RPMI8226 (cell line): ENCODE data around the gene SLC48A1.
"Not testable (repeated sequence)": the region's sequence is repeated elsewhere in the genome, so short reads cannot be mapped to it uniquely, and the experiment has no call there.

Source experiments
- DNase-seq: peaks from one replicate; pipeline ENCODE4 v3.0.0-alpha.2; 2015

The SLC48A1 gene

GRCh38 chr12:47794679-47795078 is 21.6 kb downstream of the SLC48A1 start:
- no peak for DNase-seq

- DNase-seq = no peak
These were observed 22.2 kb downstream of the SLC48A1 start for GRCh38 chr12:47795121-47795813.

GRCh38 chr12:47795814-47796411 is 22.9 kb downstream of the SLC48A1 start:
- DNase-seq = no peak

GRCh38 chr12:47797441-47797840 is 24.4 kb downstream of the SLC48A1 start:
- DNase-seq = peak; percentile 69

GRCh38 chr12:47798382-47798948 is 25.4 kb downstream of the SLC48A1 start:
- no peak for DNase-seq

- no peak for DNase-seq
These were observed 26.4 kb downstream of the SLC48A1 start for GRCh38 chr12:47799357-47799955.

- no peak for DNase-seq
These were observed 27.5 kb downstream of the SLC48A1 start for GRCh38 chr12:47800582-47800981.

- DNase-seq = no peak
These were observed 28.3 kb downstream of the SLC48A1 start for GRCh38 chr12:47801170-47801903.

GRCh38 chr12:47801904-47802246 is 28.8 kb downstream of the SLC48A1 start:
- DNase-seq = no peak

GRCh38 chr12:47802312-47802711 is 29.3 kb downstream of the SLC48A1 start:
- no peak for DNase-seq

- DNase-seq = no peak
These were observed 30.3 kb downstream of the SLC48A1 start for GRCh38 chr12:47803191-47803875.

GRCh38 chr12:47804171-47804570 is 31.1 kb downstream of the SLC48A1 start:
- DNase-seq = no peak

GRCh38 chr12:47805417-47805816 is 32.4 kb downstream of the SLC48A1 start:
- DNase-seq = no peak

- DNase-seq = no peak
These were observed 34.3 kb downstream of the SLC48A1 start for GRCh38 chr12:47807338-47807737.

- peak; percentile 94 for DNase-seq
These were observed 35.0 kb downstream of the SLC48A1 start for GRCh38 chr12:47808050-47808449.

GRCh38 chr12:47808574-47809365 is 35.7 kb downstream of the SLC48A1 start:
- DNase-seq = peak; percentile 77

GRCh38 chr12:47809518-47809917 is 36.5 kb downstream of the SLC48A1 start:
- DNase-seq = not testable (repeated sequence)

GRCh38 chr12:47811072-47811396 is 38.0 kb downstream of the SLC48A1 start:
- DNase-seq = no peak

GRCh38 chr12:47811581-47812484 is 38.8 kb downstream of the SLC48A1 start:
- no peak for DNase-seq

GRCh38 chr12:47812797-47813510 is 39.9 kb downstream of the SLC48A1 start:
- DNase-seq = peak; percentile 96
